ENCODE data around the gene VWA8. TPM values are rescaled to one million over a fixed set of nuclear protein-coding genes. Genes with fewer than 3 reads are reported as not detected.

The VWA8 gene
- total and polyA plus RNA-seq, 2 of the 8 experiments (the other 6 are each of a cell fraction or from before 2014, with no cell fraction given): 5.9 to 19.6 TPM

DNA sequence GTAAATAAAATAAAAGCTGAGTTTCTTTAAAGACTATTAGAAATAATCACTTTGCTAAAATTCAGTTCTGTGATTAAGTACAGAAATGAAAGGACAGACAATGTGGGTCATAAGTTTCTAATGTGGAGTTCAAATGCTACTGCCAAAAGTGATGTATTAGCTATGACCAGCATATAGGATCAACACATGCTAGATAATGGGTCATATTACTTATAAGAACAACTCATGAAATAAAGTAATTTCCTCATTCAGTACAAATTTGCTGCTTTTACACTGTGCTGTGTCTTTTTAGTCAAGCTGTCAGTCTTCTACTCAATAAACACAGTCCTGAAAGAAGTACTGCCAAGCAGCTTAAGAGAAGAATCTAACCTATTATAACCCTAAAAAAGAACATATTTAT is 135.2 kb downstream of the VWA8 start (continued):
- TF ChIP-seq RBBP5 (IDR thresholded peaks at IDR 0.05; ENCODE audit: borderline replicate concordance, low read depth, low read length) (no peak), CHD1 (IDR thresholded peaks at IDR 0.05; ENCODE audit: low read depth, low read length) (no peak), CBX8 (IDR thresholded peaks at IDR 0.05; ENCODE audit: borderline replicate concordance, low read depth, low read length) (no peak)
